ENCODE results near the gene IL19. TPM values are rescaled to one million over a fixed set of nuclear protein-coding genes. Genes with fewer than 3 reads are reported as not detected.

IL19 gene
- total RNA-seq, 1 experiment from 2014 or later, result not detected

- TF ChIP-seq PREB (CRISPR knock-in tag; IDR thresholded peaks at IDR 0.05; ENCODE audit: borderline replicate concordance), result no peak
- no peak for TF ChIP-seq SP1 (CRISPR knock-in tag; conservative IDR thresholded peaks at IDR 0.05)
- TF ChIP-seq ZNF425 (CRISPR knock-in tag; conservative IDR thresholded peaks at IDR 0.05), result no peak
- no peak for TF ChIP-seq ZNF121 (CRISPR knock-in tag; IDR thresholded peaks at IDR 0.05)
- TF ChIP-seq NFE2L1 (CRISPR knock-in tag; IDR thresholded peaks at IDR 0.05), result no peak
- no peak for TF ChIP-seq JAZF1 (CRISPR knock-in tag; IDR thresholded peaks at IDR 0.05)
- TF ChIP-seq ERG (CRISPR knock-in tag; IDR thresholded peaks at IDR 0.05), result no peak
Measured at GRCh38 chr1:206824331-206824730, 53.8 kb downstream of the IL19 start (continued).

GRCh38 chr1:206826394-206826793 is 55.8 kb downstream of the IL19 start:
- Mint-ChIP-seq H3K27ac (no peak overlapping the region), H3K9me3 (0 out of 2 replicates have a peak, but pooled peaks cover 3% of the 10 kb centered on the region), H3K4me3 (no peak overlapping the region), H3K27me3 (ENCODE audit: low read depth) (peaks cover 5% of the 10 kb centered on the region; the same call in 1 of the 2 replicates), H3K36me3 (no peaks in the 10 kb centered on the region), H3K4me1 (peaks cover 18% of the 10 kb centered on the region)
- CTCF ChIA-PET, result interaction anchor here (1.1 kb wide), 1 partner anchor 86 kb away, joined by 3 read pairs; no protein-coding TSS in a partner anchor
- no peak for ATAC-seq
- POLR2A ChIA-PET, result interaction anchor here (1.4 kb wide), 1 partner anchor 17 kb away, joined by 3 read pairs; no protein-coding TSS in a partner anchor
- DNase-seq (ENCODE audit: low spot score), result no peak
- no peak for TF ChIP-seq CREB1 (CRISPR knock-in tag; IDR thresholded peaks at IDR 0.05)
- no peak for TF ChIP-seq MAX (CRISPR knock-in tag; IDR thresholded peaks at IDR 0.05)
- no peak for TF ChIP-seq ERG (CRISPR knock-in tag; IDR thresholded peaks at IDR 0.05)

GRCh38 chr1:206828061-206828460 is 57.5 kb downstream of the IL19 start:
- Mint-ChIP-seq H3K4me1 (peaks cover 15% of the 10 kb centered on the region), H3K4me3 (no peak overlapping the region), H3K27ac (no peak overlapping the region), H3K36me3 (no peaks in the 10 kb centered on the region), H3K9me3 (0 out of 2 replicates have a peak, but pooled peaks cover 3% of the 10 kb centered on the region), H3K27me3 (ENCODE audit: low read depth) (peaks cover 5% of the 10 kb centered on the region; the same call in 1 of the 2 replicates)
- ChIA-PET CTCF (interaction anchor here (1.4 kb wide), 1 partner anchor 93 kb away, joined by 3 read pairs; no protein-coding TSS in a partner anchor), POLR2A (no interaction called here)
- DNase-seq (ENCODE audit: low spot score), result no peak
- ATAC-seq, result no peak
- no peak for TF ChIP-seq ERG (CRISPR knock-in tag; IDR thresholded peaks at IDR 0.05)
- no peak for TF ChIP-seq EMX1 (CRISPR knock-in tag; IDR thresholded peaks at IDR 0.05)
- no peak for TF ChIP-seq ZBTB21 (CRISPR knock-in tag; IDR thresholded peaks at IDR 0.05; ENCODE audit: borderline replicate concordance)
- no peak for TF ChIP-seq PREB (CRISPR knock-in tag; IDR thresholded peaks at IDR 0.05; ENCODE audit: borderline replicate concordance)
- no peak for TF ChIP-seq ZMAT4 (CRISPR knock-in tag; IDR thresholded peaks at IDR 0.05)
- no peak for TF ChIP-seq ZNF263 (CRISPR knock-in tag; IDR thresholded peaks at IDR 0.05; ENCODE audit: low read depth)
- no peak for TF ChIP-seq ZNF219 (CRISPR knock-in tag; IDR thresholded peaks at IDR 0.05; ENCODE audit: borderline replicate concordance)
- TF ChIP-seq ZNF532 (CRISPR knock-in tag; IDR thresholded peaks at IDR 0.05; ENCODE audit: borderline replicate concordance), result no peak

Data from WTC11 (cell line).